Erythroblast (primary cell): Measurements from ENCODE around the gene LAMC2.

ENCODE experiments used
- GATA1 ChIP-seq: IDR thresholded peaks from 2 replicates; pipeline ENCODE4 v1.6.1; 2011; ENCODE audit warnings: low read depth, mild to moderate bottlenecking, control low read depth, low read length, moderate library complexity
- POLR2A ChIP-seq: IDR thresholded peaks from 2 replicates; pipeline ENCODE4 v1.6.1; 2011; ENCODE audit warnings: mild to moderate bottlenecking, low read length

- TF ChIP-seq POLR2A (no peak), GATA1 (no peak)
Observed at GRCh38 chr1:183215936-183216335, 29.9 kb downstream of the LAMC2 start.
